ENCODE measurements around the gene NRXN3.

The NRXN3 gene

DNA sequence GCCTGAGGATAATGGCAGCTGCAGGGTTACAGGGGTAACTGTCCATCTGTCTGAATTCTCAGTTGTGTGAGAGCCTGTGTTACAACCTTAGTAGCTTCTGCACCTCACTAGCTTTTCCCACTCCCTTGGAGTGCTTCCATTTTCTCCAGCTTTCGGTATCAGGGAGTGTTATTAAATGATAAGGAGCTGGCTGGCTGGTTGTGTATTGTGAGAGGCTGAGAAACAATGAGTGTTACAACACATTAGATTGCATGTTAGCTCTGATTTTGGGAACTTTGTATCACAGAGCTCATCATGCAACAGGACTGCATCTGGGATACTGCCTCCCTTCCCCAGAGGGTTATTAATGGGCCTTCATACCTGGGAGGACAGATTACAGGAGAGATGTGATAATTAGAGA lies 1317.5 kb downstream of the NRXN3 start:
- DNase-seq (ENCODE audit: extremely low read depth in 1 of 2, low read depth in 1 of 2) = no peak

DNA sequence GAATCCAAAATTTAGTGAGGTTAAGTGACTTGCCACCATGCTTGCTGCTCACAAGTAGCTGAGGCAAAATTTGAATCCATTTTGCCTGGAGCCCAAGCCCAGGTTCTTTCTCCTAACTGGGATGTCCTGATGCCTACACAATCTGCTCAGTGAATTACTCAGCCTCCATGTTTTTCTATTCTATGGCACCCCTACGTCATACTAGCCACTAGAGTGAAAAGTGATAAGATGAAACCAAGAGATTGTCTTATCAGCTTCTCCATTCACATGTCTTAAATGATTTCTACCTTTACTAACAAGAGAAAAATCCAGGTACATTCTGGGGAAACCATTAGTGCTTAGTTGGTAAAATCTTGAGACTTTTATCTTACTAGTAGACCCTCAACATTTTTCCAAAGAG lies 1321.0 kb downstream of the NRXN3 start:
- no peak for DNase-seq (ENCODE audit: extremely low read depth in 1 of 2, low read depth in 1 of 2)

DNA sequence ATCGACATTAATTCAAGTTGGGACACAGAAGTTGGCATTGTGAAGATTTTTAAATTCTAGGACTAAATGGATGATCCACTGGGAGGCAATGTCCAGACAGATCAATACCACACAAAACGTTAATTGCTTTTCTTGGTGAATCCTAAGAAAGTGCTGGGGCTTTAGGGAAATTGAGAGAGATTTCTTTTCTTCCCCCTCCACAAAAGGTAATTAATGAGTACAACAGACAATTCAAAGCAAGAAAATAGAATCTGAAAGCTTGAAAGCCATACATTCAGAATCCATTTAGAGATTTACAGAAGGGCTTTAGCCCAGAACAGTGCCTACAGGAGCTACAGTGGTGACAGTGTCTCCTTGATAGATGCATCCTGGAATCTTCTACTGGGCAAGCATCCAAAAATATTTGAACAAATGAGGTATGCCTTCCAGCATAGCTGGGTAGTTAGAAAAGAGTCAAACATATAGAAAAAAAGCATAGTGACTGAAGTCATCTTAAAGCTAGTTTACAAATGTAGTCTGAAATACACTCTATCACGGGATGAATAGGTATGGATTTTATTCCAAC lies 1323.0 kb downstream of the NRXN3 start:
- no peak for DNase-seq (ENCODE audit: extremely low read depth in 1 of 2, low read depth in 1 of 2)

DNA sequence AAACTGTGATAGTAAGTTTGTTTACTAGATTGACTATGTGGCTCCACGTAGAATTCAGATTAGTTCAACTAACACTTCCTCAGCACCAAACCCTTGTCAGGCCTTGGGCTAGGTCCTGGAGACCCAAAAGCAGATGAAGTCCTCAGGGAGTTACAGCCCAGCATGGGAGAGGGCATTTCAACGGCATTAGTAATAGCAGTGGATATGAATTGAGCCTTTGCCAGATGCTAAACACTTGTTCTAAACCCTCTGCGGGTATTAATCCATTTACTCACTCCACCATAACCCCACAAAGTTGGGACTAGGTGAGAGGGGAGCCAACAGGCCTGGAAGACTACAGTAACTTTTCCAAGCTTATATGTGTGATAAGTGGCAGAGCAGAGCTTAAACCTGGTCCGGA lies 1326.5 kb downstream of the NRXN3 start:
- DNase-seq (ENCODE audit: extremely low read depth in 1 of 2, low read depth in 1 of 2) = no peak

DNA sequence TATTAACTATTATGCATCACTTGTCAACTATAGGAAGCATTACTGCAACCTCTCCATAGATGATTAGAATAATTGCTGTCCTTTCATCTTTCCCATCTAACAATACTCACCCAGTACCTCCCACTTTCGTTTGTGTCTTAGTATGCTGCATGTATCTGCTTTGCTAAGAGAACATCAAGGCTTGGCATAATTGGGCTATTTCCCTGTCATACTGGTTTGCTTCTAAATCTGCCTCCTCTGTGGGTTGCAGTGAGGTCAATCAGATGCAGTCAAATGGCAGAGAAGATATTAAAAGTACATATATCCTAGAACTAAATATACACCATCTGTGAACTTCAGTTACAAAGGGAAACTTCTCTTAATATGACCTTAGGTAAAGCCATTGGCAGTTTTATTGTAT lies 1330.3 kb downstream of the NRXN3 start:
- DNase-seq (ENCODE audit: extremely low read depth in 1 of 2, low read depth in 1 of 2) = no peak

DNA sequence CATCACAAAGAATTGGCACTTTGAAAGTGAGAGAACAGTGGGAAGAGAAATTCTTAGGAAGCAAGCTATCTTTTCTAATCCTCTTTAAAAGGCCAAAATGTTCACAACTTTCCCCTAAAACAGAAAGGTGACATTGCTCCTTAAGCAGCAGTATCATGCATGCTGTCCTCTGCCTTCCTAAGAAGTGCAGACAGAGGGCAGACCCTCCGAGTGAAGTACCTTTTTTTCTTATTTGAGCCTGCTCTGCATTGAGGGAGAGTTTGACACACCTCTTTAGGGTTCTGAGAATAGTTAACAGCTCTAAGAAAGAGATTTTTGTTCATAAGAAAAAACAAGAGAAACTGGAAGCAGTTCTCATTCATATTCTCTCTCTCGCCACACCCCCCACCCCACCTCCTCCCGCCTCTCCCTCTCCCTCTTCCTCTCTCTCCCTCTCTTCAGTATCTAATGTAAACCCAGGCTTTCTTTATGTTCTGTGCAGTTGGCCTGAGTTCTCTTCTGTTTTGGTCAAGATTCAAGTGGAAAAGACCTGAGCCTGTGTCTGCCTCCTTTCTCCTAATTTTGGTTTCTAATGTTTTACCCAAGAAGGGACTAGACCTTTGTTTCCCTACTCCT lies 1332.1 kb downstream of the NRXN3 start:
- no peak for DNase-seq (ENCODE audit: extremely low read depth in 1 of 2, low read depth in 1 of 2)

DNA sequence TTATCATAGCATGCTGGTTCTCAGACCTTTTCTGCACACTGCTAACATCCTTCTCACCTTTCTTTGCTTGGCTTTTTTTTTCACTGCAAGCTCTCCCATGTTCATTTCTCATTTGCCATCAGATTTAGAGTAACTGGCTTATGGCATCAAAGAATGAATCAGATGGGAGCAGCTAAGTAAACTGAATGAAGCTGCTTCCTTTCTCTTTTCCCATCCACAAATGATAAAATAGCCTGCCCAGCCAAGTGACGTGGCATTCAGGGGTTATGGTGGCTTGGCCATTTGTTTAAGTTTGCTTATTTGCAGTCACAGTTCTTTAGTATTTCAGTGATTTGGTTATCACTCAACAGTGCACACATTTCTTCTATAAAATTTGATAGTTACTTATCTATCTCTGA lies 1332.6 kb downstream of the NRXN3 start:
- DNase-seq (ENCODE audit: extremely low read depth in 1 of 2, low read depth in 1 of 2) = no peak

DNA sequence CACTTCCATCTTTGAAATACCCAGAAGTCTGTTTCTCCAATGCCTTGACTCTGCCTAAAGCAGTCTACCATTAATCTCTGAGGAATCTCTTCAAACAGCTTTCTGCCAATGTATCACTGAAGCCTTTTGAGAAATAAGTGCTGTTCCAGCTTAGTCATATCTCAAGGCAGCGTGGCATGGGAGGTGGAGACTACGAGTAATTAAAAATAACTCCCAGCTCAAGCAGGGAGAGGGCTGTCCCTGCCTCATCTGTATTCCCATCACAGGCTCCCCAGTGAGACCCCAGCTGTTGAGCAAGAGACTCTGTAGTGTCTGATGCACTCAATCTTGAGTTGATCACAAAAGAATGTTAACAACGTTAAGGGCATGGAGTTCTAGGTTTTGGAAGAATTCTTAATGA lies 1340.5 kb downstream of the NRXN3 start:
- DNase-seq (ENCODE audit: extremely low read depth in 1 of 2, low read depth in 1 of 2) = no peak

DNA sequence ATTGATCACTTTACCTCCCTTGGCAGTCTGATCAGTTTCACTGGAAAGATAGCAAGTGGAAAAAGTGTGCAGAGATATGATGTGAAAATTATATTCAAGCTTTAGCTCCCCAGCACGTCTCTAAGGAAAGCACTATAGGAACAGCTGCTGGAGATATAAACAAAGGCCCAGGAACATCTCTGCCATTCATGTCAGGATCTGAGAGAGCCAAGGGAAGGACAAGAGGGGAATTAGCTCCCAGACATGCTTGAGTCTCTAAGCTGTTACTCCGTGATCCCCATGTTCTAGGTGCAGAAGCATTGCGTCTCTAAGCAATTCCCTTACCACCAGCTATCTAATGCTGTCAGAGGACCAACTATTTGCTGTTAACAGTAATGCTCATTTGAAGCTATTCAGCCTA lies 1341.0 kb downstream of the NRXN3 start:
- DNase-seq (ENCODE audit: extremely low read depth in 1 of 2, low read depth in 1 of 2) = no peak

DNA sequence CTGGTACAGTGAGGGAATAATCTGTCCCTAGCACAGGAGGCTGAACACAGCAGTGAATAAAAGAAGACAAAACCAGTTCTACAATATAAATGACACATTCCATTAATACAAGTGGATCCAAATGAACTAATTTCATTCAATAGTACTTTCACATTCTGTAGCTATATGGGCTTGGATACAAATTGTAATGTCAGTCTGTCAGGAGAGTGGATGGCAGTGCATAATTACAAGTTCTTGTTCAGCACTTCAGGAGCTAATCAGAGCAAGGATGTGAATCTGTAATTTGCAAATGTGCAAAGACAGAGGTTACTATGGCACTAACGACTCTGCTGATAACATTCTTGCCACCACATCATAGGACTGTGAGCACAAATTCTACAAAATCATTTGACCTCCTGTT lies 1343.3 kb downstream of the NRXN3 start:
- no peak for DNase-seq (ENCODE audit: extremely low read depth in 1 of 2, low read depth in 1 of 2)

DNA sequence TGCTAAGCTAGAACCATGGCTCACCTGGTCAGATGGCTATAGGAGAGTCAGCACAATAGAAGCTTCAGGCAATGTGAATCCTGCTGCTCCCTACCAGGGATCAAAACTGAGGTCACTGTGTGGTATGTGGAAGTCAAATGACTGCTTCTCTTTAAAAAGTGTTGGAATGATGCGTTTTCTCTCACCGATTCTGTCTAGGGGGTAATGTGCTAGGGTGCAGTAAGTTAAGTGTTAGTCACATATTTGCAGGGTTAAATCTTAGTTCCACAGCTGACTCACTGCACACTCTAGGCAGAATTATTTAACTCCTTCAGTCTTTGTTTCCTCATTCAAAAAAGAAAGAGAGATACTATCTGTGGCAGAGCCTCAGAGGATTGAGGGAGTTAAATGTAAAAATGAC lies 1344.5 kb downstream of the NRXN3 start:
- DNase-seq (ENCODE audit: extremely low read depth in 1 of 2, low read depth in 1 of 2) = no peak

DNA sequence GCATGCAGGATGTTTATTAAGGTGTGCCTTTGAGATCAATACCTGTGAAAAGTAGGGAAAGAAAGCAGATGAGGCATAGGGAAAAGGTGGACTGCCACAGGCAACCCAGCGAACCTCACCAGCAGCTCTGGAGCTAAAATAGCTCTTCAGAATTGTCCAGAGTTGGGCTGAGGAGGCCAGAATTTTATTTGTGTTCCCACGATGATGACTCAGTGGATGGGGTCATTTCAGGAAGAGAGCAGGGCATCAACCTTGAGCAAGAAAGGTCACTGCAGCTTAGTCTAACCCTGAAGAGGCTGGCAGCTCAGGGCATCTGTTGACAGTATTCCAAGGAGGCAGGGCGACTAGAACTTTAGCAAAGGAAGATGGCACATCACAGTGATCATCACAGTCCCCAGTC lies 1345.0 kb downstream of the NRXN3 start:
- no peak for DNase-seq (ENCODE audit: extremely low read depth in 1 of 2, low read depth in 1 of 2)

DNA sequence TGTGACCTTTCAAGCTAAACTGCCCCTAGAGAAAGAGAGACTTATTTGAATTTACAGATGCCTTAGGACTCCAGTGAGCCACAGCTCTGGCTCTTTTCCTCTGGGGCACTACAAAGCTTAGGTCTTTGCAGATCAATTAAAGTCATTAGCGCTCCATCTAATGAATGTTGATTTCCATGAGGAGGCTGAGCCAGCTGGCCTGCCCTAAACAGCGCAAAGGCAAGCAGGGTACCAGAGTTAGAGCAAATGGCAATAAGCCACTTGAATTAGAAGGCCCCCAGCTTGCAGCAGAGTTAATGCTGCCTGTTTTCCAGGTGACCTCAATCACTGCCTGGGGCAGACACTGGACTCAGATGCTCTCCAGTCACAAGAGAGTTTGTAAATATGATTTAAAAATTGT lies 1345.8 kb downstream of the NRXN3 start:
- DNase-seq (ENCODE audit: extremely low read depth in 1 of 2, low read depth in 1 of 2) = no peak

DNA sequence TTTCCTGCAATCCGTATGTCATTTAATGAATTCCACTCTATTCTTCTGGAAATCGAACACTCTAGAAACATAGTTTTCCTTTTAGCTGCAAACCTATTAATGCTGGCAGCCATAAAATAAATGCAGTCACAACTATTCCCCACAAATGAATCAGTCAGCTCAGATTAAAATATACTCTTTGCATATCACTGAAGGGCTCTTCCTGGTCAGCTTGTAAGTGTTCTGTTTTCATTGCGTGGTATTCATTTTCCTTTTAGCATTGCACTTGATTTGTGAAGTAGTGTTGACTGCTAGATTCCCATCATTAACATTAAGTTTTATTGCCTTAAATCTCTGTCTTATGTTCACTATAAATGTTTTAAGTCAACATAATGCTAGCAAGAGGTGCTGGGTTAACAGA lies 1355.2 kb downstream of the NRXN3 start:
- DNase-seq (ENCODE audit: extremely low read depth in 1 of 2, low read depth in 1 of 2) = no peak

DNA sequence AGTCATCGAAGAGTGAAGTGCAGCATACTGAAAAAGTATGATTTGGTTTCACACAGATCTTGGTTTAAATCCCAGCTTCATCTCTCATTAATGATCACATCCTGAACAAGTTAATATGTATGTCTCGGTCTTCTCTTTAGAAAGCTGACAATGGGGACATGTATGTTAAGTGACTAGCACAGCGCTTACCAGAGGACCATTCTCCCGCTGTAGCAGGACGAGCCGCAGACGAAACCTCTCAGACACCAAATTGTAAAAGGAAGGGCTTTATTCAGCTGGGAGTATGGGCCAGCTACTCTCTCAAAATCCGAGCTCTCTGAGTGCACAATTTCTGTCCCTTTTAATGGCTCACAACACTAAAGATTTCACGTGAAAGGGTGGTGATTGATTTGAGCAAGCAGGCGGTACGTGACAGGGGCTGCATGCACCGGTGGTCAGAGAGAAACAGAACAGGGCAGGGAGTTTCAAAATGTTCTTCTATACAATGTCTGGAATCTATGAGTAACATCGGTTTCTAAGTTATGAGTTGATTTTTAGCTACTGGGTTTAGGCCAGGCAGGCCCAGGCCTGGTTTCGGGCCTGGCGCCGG lies 1358.7 kb downstream of the NRXN3 start:
- no peak for DNase-seq (ENCODE audit: extremely low read depth in 1 of 2, low read depth in 1 of 2)

DNA sequence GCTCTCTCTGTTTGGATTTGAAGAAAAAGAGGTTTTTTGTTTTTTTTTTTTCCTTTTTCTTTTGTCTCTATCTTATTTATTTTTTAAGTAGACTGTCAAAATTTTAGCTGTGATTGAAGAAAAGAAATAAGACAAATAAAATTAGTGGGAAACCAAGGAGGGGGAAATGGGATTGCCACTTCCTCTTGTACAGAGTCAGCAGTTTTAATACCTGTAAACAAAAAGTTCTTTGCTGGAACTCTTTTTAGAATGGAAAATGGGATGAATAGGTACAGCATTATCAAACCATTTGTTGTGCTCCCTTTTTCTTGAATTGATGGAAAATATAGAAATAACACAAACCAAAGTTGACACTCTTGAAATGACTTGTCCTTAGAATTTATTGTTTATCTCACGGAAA lies 1360.4 kb downstream of the NRXN3 start:
- DNase-seq (ENCODE audit: extremely low read depth in 1 of 2, low read depth in 1 of 2) = no peak

DNA sequence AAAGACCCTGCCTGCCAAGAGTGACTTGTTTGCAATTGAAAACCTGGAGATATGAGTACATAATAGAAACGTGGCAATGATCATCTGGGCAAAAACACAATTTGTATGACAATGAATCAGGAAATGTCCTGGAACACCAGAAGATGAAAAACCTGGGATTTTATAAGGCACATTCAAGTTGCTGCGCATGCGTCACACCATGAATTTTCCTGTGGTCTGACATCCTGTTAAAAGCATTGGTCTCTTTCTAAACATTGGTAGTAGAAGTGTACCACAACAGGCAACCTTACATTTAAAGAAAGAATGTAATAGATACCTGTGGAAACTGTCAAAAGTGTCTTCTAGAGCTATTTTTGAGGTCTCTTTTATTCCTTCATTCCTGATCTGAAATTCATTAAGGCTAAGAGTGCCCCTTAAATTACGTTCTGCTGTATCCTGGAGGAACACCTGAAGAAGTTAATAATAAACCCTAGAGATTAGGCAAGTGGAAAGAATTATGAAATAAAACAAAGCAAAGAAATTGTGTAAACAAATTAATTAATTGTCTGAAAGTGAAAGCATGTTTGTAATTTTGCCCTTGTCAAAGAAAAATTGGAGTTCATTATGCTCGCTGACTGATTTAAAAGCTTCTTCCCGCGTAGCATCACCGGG lies 1364.7 kb downstream of the NRXN3 start:
- DNase-seq (ENCODE audit: extremely low read depth in 1 of 2, low read depth in 1 of 2) = no peak

DNA sequence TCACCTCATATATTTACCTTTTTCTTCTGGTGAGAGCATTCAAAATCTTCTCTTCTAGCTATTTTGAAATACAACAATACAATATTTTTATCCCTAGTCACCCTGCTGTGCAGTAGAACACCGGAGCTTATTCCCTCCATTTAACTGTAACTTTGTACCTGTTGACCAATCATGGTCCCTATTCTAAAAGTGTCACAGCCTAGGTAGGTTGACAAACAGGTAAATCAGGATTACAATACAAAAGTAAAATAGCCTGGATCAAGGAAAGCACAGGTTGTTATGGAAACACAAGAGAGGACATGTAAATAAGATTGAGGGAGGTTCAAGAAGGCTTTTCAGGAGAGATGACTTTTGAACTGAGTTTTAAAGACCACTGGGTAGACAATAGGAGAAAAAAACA lies 1370.2 kb downstream of the NRXN3 start:
- no peak for DNase-seq (ENCODE audit: extremely low read depth in 1 of 2, low read depth in 1 of 2)

DNA sequence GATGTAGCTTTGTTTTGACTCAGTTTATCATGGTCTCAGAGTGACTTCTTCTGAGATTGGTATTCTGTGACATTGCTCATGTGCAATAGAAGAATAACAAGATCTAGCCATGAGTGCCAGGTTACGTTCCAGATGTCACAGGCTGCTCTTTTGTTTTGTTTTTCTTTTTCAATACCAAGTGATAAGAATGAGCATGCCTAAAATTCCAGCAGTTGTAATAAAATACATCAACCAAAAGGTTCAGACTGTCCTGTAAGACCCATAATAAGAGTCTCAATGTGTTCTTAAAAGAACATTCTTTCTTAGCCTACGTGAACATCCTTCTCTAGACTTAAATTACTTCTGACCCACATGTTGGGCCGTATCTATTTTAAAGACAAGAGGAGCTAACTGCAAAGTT lies 1371.9 kb downstream of the NRXN3 start:
- no peak for DNase-seq (ENCODE audit: extremely low read depth in 1 of 2, low read depth in 1 of 2)

DNA sequence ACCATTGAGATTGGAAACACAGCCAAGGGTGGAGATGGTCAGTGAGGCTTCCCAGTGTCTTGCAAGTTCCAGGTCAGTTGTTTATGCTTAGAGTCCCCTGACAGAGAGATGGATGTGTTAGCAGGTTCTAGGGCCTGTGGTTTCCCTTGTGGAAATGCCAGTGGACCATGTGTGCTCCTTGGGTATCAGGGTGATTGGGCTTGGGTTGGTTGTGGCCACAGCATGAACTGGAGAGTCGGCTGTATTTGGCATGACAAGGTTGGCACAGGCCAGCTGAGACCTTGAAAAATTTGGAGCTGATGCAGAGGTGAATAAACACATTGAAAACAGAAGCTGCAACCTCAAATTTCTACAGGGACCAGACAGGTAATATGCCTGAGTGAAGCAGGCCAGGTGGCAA lies 1373.2 kb downstream of the NRXN3 start:
- no peak for DNase-seq (ENCODE audit: extremely low read depth in 1 of 2, low read depth in 1 of 2)

DNA sequence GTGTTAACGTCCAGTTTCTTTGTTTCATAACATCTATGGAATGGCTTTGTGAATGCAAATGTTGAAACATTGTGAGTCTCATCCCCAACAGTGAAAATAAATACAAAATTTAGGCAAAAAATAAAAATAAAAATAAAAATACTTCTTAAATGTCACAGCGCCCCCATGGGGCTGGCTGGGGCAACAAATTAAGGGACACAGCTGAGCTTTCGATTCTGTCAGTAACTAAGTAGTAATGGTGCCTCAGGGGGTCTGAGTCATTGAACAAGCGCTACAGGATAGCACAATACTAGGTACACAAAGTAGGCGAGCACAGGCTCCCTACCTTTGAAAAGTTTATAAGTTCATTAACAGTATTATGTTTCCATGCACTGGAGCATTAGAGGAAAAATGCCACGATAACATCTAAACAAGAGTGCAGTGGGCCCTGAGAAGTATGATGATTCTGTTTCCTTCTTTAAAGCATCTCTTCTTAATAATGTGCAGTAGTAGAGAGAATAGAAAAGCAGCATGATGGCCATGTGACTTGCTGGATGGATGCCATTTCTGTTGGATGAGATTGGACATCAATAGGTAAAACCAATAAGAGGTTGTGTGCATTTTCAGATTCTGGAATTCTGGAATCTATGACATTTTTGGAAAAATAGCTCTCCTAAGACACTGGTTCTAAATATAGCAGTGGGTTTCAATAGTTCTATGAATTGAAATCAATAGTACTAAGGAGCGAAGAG lies 1374.0 kb downstream of the NRXN3 start:
- DNase-seq (ENCODE audit: extremely low read depth in 1 of 2, low read depth in 1 of 2) = no peak

DNA sequence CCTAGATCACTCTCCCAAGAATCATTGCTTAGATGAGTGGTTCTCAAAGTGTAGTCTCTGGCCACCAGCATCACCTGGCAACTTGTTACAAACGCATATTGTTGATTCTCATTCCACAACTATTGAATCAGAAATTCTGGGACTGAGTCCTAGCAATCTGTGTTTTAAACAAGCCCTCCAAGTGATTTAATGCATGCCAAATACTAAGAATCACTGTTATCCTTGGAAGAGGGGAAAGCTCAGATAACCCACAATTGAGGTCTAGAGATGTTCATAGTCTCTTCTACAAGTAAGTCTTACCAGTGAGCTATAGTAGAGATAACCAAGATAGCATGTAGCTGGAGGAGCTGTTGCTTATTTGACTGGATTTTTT lies 1374.5 kb downstream of the NRXN3 start:
- no peak for DNase-seq (ENCODE audit: extremely low read depth in 1 of 2, low read depth in 1 of 2)
